ENCODE measurements around the gene INTS1. TPM values are rescaled to one million over a fixed set of nuclear protein-coding genes. Genes with fewer than 3 reads are reported as not detected.

Gene INTS1
- total RNA-seq, 4 donors from 2014 or later = 44.3 to 108 (median 78.8) TPM

- in situ Hi-C loops (cut with MboI; ENCODE audit: low sequenced_read_pairs in 4 of 4) = no loop called here
- H3K27me3 ChIP-seq = peaks cover 16 to 29% (median 26%) of the 10 kb centered on the region in 3 donors
- H3K4me1 ChIP-seq = no peaks in the 10 kb centered on the region
- DNase-seq (no peak), ATAC-seq (no peak)
- H3K9me3 ChIP-seq = no peaks in the 10 kb centered on the region
- TF ChIP-seq CTCF (IDR thresholded peaks at IDR 0.05 in 4 of 5, conservative IDR thresholded peaks at IDR 0.05 in 1 of 5) = no peak
- TF ChIP-seq POLR2A (IDR thresholded peaks at IDR 0.05) = no peak
- no peaks in the 10 kb centered on the region for H3K36me3 ChIP-seq
- H3K27ac ChIP-seq = no peak overlapping the region
- no peak overlapping the region for H3K4me3 ChIP-seq
- intact Hi-C loops (cut with DNase I; ENCODE audit: low total_unique reads) = no loop called here
Measured at GRCh38 chr7:1421020-1421790, 83.0 kb downstream of the INTS1 start.

Other genes starting within 250 kb of the INTS1 start
- 1 to 10 TPM; 1.6 to 4.8 (median 2.4) TPM for gene MICALL2, start 44.9 kb downstream of the INTS1 start, total RNA-seq
- gene MAFK, start 26.3 kb upstream of the INTS1 start, total RNA-seq = 100 to 1,000 TPM in 1 of 4 donors, 10 to 100 TPM in 3; 33.5 to 112 (median 75.3) TPM
- 1 to 10 TPM in 3 of 4 donors, under 1 TPM in 1; 0.55 to 3.3 (median 1.3) TPM for gene TMEM184A, start 51.8 kb upstream of the INTS1 start, total RNA-seq
- gene PSMG3, start 65.6 kb upstream of the INTS1 start, total RNA-seq = 10 to 100 TPM; 25.4 to 46.4 (median 32.2) TPM
- gene ELFN1, start 165.9 kb upstream of the INTS1 start, total RNA-seq = 1 to 10 TPM in 1 of 4 donors, under 1 TPM in 3; 0.12 to 1.0 (median 0.46) TPM

Measured in gastrocnemius medialis (tissue), 4 donors.